Measurements from ENCODE around the gene MTA2.
A peak's percentile ranks its signal among the peaks of the same experiment; 100 is the strongest.

The MTA2 gene

GRCh38 chr11:62543680-62544444 is 57.8 kb downstream of the MTA2 start:
- H3K36me3 ChIP-seq, result peaks cover 0 to 3% (median 0%) of the 10 kb centered on the region in 11 experiments; a peak in 6 of 22 replicates
- peaks cover 4 to 67% (median 29%) of the 10 kb centered on the region in 11 experiments; a peak in 16 of 22 replicates for H4K20me1 ChIP-seq
- peaks cover 16 to 65% (median 60%) of the 10 kb centered on the region in 11 experiments for H3K27me3 ChIP-seq
- peak overlapping the region in 8 of 11 experiments; percentile 14 to 84 (median 78); a peak in 12 of 22 replicates for H3K27ac ChIP-seq
- peak overlapping the region in 7 of 11 experiments; percentile 39 to 96 (median 80); a peak in 15 of 22 replicates for H3K9ac ChIP-seq
- H3K4me3 ChIP-seq, result peak overlapping the region in 7 of 10 experiments; percentile 59 to 95 (median 78); a peak in 14 of 20 replicates
- peak overlapping the region; percentile 82 to 100 (median 96) for H3K4me2 ChIP-seq
- H3K4me1 ChIP-seq, result peaks cover 51 to 84% (median 68%) of the 10 kb centered on the region in 10 experiments
- H3K9me3 ChIP-seq (replicated peaks in 1 of 11), result no peaks in the 10 kb centered on the region
- TF ChIP-seq Cebpa-rat (IDR thresholded peaks at IDR 0.05), result no peak
